ENCODE data around the gene VSTM4. TPM values are rescaled to one million over a fixed set of nuclear protein-coding genes. Genes with fewer than 3 reads are reported as not detected.

VSTM4 gene
- polyA plus RNA-seq, 1 of the 3 experiments (the other 2 are of a cell fraction), result 0.39 TPM

DNA sequence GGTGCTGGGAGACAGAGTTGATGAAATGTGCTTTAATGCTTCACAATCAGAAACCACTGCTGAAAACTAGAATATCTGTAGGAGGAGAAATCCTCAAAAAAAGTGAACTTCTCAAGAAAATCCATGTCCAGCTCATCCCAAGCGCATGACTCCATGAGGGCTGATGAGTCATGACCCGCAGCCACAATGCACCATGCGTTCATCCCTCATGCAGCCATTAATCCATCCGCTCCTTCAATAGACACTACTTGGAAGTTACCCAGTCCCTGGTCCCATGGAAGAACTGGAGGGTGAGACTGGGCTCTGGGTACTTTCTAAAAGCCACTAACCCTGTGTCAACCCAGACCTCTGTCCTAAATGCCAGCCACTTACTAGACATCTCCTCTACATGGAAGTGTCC lies 48.4 kb upstream of the VSTM4 start:
- no peaks in the 10 kb centered on the region for H3K27me3 ChIP-seq (ENCODE audit: insufficient read depth)
- H3K27ac ChIP-seq (ENCODE audit: low read depth in 2 of 2, low read length in 1 of 2), result no peak overlapping the region
- H3K9me3 ChIP-seq, result no peaks in the 10 kb centered on the region
- H3K4me3 ChIP-seq (ENCODE audit: low read depth in 2 of 2, low read length in 1 of 2), result no peak overlapping the region
- 75% methylated on average over 3 of the region's 4 CpGs for WGBS (ENCODE audit: low lambda C conversion rate)
- DNase-seq, result no peak
- TF ChIP-seq JUND (IDR thresholded peaks at IDR 0.05) (no peak), EP300 (IDR thresholded peaks at IDR 0.05; ENCODE audit: borderline replicate concordance in 1 of 2, low read depth in 1 of 2, low read length in 1 of 2) (no peak), TCF12 (IDR thresholded peaks at IDR 0.05) (no peak), NFIC (IDR thresholded peaks at IDR 0.05; ENCODE audit: borderline replicate concordance) (no peak), NRF1 (IDR thresholded peaks at IDR 0.05; ENCODE audit: low read depth, low read length) (no peak), FOXJ3 (CRISPR knock-in tag; IDR thresholded peaks at IDR 0.05) (no peak), FOSL2 (IDR thresholded peaks at IDR 0.05; ENCODE audit: borderline replicate concordance, low read depth) (no peak)
- TF ChIP-seq, protein P1, sequence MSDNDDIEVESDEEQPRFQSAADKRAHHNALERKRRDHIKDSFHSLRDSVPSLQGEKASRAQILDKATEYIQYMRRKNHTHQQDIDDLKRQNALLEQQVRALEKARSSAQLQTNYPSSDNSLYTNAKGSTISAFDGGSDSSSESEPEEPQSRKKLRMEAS (IDR thresholded peaks at IDR 0.05; ENCODE audit: low read depth), result no peak
- no peak overlapping the region for H3K9ac ChIP-seq
- no peaks in the 10 kb centered on the region for H3K79me2 ChIP-seq (ENCODE audit: insufficient read depth)
- no peaks in the 10 kb centered on the region for H3K36me3 ChIP-seq (replicated peaks in 1 of 2; ENCODE audit: control insufficient read depth in 1 of 2, insufficient read depth in 2 of 2, low read length in 1 of 2)
- no peak overlapping the region for H2AFZ ChIP-seq (ENCODE audit: low read depth)
- H4K20me1 ChIP-seq (ENCODE audit: insufficient read depth), result no peaks in the 10 kb centered on the region
- CTCF ChIA-PET, result interaction anchor here (0.8 to 2.1 kb wide), 17 partner anchors 8 to 507 kb away, joined by 3 to 14 read pairs (median 4); partner anchors contain the start of gene VSTM4
- H3K4me1 ChIP-seq (ENCODE audit: control insufficient read depth in 1 of 2, insufficient read depth in 2 of 2, low read depth in 1 of 2, low read length in 1 of 2), result peaks cover 0 to 20% of the 10 kb centered on the region in 2 experiments; a peak in 1 of 4 replicates
- no peaks in the 10 kb centered on the region for H3K9me2 ChIP-seq
- no peaks in the 10 kb centered on the region for H3F3A ChIP-seq (replicated peaks; ENCODE audit: insufficient read depth)
- no peak overlapping the region for H3K4me2 ChIP-seq
- POLR2A ChIA-PET, result no interaction called here

DNA sequence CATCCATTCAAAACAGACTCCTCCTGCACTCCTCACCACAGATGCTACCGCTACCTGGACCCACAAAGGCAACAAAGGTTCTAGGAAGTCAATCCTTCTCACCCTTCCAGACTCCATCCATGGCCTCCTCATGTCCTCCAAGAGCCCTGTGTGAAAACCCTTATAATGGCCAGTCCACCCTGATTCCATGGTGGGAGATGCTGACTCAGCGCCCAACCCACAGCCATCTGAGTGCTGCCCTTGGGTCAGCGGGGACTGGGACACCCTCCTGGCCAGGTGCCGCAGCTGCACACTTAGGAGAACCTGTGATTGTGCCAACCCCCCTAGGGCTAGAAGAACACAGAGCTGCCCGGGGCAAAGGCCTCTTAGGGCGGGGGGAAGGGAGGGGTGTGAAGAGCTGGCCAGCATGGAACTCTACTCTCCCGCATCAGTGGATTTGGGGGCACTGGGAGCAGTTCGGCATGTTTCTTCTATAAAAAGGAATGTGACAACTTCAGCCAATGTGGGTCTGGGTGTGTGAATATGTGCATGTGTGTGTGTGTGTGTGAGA lies 47.5 kb upstream of the VSTM4 start:
- Histone ChIP-seq H4K20me1 (ENCODE audit: insufficient read depth) (no peaks in the 10 kb centered on the region), H3K9me3 (no peaks in the 10 kb centered on the region), H3K9me2 (no peaks in the 10 kb centered on the region), H3K9ac (no peak overlapping the region), H3K36me3 (replicated peaks in 1 of 2; ENCODE audit: control insufficient read depth in 1 of 2, insufficient read depth in 2 of 2, low read length in 1 of 2) (no peaks in the 10 kb centered on the region), H3K4me3 (ENCODE audit: low read depth in 2 of 2, low read length in 1 of 2) (no peak overlapping the region), H3K27me3 (ENCODE audit: insufficient read depth) (no peaks in the 10 kb centered on the region), H3F3A (replicated peaks; ENCODE audit: insufficient read depth) (no peaks in the 10 kb centered on the region), H3K79me2 (ENCODE audit: insufficient read depth) (no peaks in the 10 kb centered on the region), H3K4me1 (ENCODE audit: control insufficient read depth in 1 of 2, insufficient read depth in 2 of 2, low read depth in 1 of 2, low read length in 1 of 2) (peaks cover 0 to 17% of the 10 kb centered on the region in 2 experiments; a peak in 1 of 4 replicates), H3K4me2 (no peak overlapping the region), H2AFZ (ENCODE audit: low read depth) (no peak overlapping the region), H3K27ac (ENCODE audit: low read depth in 2 of 2, low read length in 1 of 2) (no peak overlapping the region)
- ChIA-PET POLR2A (no interaction called here), CTCF (interaction anchor here (1.1 to 2.0 kb wide), 5 partner anchors 47 to 507 kb away, joined by 3 to 14 read pairs (median 6); partner anchors contain the start of gene VSTM4)
- no peak for TF ChIP-seq SIN3A (IDR thresholded peaks at IDR 0.05; ENCODE audit: borderline replicate concordance, low read depth, low read length)
- no peak for TF ChIP-seq EP300 (IDR thresholded peaks at IDR 0.05; ENCODE audit: borderline replicate concordance in 1 of 2, low read depth in 1 of 2, low read length in 1 of 2)
- TF ChIP-seq TEAD4 (IDR thresholded peaks at IDR 0.05; ENCODE audit: borderline replicate concordance, insufficient read depth), result no peak
- TF ChIP-seq, protein P2, sequence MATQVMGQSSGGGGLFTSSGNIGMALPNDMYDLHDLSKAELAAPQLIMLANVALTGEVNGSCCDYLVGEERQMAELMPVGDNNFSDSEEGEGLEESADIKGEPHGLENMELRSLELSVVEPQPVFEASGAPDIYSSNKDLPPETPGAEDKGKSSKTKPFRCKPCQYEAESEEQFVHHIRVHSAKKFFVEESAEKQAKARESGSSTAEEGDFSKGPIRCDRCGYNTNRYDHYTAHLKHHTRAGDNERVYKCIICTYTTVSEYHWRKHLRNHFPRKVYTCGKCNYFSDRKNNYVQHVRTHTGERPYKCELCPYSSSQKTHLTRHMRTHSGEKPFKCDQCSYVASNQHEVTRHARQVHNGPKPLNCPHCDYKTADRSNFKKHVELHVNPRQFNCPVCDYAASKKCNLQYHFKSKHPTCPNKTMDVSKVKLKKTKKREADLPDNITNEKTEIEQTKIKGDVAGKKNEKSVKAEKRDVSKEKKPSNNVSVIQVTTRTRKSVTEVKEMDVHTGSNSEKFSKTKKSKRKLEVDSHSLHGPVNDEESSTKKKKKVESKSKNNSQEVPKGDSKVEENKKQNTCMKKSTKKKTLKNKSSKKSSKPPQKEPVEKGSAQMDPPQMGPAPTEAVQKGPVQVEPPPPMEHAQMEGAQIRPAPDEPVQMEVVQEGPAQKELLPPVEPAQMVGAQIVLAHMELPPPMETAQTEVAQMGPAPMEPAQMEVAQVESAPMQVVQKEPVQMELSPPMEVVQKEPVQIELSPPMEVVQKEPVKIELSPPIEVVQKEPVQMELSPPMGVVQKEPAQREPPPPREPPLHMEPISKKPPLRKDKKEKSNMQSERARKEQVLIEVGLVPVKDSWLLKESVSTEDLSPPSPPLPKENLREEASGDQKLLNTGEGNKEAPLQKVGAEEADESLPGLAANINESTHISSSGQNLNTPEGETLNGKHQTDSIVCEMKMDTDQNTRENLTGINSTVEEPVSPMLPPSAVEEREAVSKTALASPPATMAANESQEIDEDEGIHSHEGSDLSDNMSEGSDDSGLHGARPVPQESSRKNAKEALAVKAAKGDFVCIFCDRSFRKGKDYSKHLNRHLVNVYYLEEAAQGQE (IDR thresholded peaks at IDR 0.05; ENCODE audit: low read depth, low read length), result no peak
- no peak for TF ChIP-seq JUND (IDR thresholded peaks at IDR 0.05)
- no peak for TF ChIP-seq MXI1 (IDR thresholded peaks at IDR 0.05; ENCODE audit: low read depth, low read length)
- no peak for TF ChIP-seq ELF1 (IDR thresholded peaks at IDR 0.05)
- no peak for TF ChIP-seq FOSL2 (IDR thresholded peaks at IDR 0.05; ENCODE audit: borderline replicate concordance, low read depth)
- TF ChIP-seq, protein P3, sequence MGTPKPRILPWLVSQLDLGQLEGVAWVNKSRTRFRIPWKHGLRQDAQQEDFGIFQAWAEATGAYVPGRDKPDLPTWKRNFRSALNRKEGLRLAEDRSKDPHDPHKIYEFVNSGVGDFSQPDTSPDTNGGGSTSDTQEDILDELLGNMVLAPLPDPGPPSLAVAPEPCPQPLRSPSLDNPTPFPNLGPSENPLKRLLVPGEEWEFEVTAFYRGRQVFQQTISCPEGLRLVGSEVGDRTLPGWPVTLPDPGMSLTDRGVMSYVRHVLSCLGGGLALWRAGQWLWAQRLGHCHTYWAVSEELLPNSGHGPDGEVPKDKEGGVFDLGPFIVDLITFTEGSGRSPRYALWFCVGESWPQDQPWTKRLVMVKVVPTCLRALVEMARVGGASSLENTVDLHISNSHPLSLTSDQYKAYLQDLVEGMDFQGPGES (IDR thresholded peaks at IDR 0.05; ENCODE audit: low read depth, low read length), result no peak
- no peak for TF ChIP-seq RFX5 (IDR thresholded peaks at IDR 0.05; ENCODE audit: low read length)
- TF ChIP-seq, protein P4, sequence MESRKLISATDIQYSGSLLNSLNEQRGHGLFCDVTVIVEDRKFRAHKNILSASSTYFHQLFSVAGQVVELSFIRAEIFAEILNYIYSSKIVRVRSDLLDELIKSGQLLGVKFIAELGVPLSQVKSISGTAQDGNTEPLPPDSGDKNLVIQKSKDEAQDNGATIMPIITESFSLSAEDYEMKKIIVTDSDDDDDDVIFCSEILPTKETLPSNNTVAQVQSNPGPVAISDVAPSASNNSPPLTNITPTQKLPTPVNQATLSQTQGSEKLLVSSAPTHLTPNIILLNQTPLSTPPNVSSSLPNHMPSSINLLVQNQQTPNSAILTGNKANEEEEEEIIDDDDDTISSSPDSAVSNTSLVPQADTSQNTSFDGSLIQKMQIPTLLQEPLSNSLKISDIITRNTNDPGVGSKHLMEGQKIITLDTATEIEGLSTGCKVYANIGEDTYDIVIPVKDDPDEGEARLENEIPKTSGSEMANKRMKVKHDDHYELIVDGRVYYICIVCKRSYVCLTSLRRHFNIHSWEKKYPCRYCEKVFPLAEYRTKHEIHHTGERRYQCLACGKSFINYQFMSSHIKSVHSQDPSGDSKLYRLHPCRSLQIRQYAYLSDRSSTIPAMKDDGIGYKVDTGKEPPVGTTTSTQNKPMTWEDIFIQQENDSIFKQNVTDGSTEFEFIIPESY (IDR thresholded peaks at IDR 0.05; ENCODE audit: borderline replicate concordance, low read depth), result no peak
- TF ChIP-seq GABPA (IDR thresholded peaks at IDR 0.05; ENCODE audit: low read depth), result no peak
- TF ChIP-seq RAD21 (IDR thresholded peaks at IDR 0.05; ENCODE audit: low read length), result no peak
- no peak for TF ChIP-seq EZH2phosphoT487 (IDR thresholded peaks at IDR 0.05; ENCODE audit: borderline replicate concordance, low read depth)
- no peak for TF ChIP-seq NRF1 (IDR thresholded peaks at IDR 0.05; ENCODE audit: low read depth, low read length)
- TF ChIP-seq TAF1 (IDR thresholded peaks at IDR 0.05; ENCODE audit: borderline replicate concordance, low read depth, low read length), result no peak
- WGBS (ENCODE audit: low lambda C conversion rate), result 55% methylated on average over 6 of the region's 8 CpGs
- no peak for DNase-seq
